GM18858 (cell line): ENCODE data around the gene URB2.
"Not testable (repeated sequence)": the region's sequence is repeated elsewhere in the genome, so short reads cannot be mapped to it uniquely, and the experiment has no call there.

Experiments
- ATAC-seq: cut with Tn5 transposase; IDR thresholded peaks from one replicate; pipeline ENCODE4 v1.9.1; 2021; ENCODE audit not compliant: unreplicated experiment

Gene URB2

GRCh38 chr1:229625915-229626831, at the start of gene URB2, which contains the start of gene TAF5L:
Gene URB2, plus strand, starts transcription at chr1:229626247. Its CDS starts 1,387 bp downstream, at chr1:229627634.
Gene TAF5L, minus strand, starts transcription at chr1:229626122. Its CDS starts 11,640 bp downstream, at chr1:229614482.
- ATAC-seq = peak; percentile 79

GRCh38 chr1:229578168-229579058, 47.6 kb upstream of the URB2 start:
- ATAC-seq = no peak

- ATAC-seq = peak; percentile 83
These were observed 46.9 kb upstream of the URB2 start for GRCh38 chr1:229579059-229579673.

GRCh38 chr1:229581485-229581884, 44.6 kb upstream of the URB2 start:
- ATAC-seq = no peak

GRCh38 chr1:229582011-229582694, 43.9 kb upstream of the URB2 start:
- ATAC-seq = no peak

DNA sequence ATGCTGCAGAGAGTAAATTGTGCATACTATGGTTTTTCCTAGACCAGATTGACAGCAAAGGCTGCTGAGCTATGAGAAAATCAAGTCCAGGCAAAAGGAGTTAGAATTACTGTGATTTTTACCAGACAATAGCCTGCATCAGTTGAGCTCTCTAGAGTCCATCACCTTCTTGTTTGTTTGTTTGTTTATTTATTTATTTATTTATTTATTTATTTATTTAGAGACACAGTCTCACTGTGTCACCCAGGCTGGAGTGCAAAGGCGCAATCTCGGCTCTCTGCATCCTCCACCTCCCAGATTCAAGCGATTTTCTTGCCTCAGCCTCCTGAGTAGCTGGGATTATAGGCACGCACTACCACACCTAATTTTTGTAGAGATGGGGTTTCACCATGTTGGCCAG, 43.3 kb upstream of the URB2 start:
- no peak for ATAC-seq

DNA sequence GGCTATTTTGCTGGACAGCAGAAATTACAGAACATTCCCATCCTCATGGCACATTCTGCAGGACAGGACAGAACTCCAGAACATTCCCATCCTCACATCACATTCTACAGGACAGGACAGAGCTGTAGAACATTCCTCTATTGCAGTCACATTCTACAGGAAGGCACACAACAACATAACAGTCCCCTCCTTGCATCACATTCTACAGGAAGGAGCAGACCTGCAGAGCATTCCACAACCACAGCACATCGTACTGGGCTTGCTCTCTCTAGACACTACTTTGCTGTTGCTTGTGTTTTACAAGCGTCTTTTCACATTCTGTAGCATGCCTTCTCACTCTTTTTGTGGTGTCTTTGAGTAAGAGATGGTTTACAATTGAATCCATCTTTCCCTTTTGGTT, 40.7 kb upstream of the URB2 start:
- no peak for ATAC-seq

- no peak for ATAC-seq
These were observed 35.9 kb upstream of the URB2 start for GRCh38 chr1:229590119-229590518.

DNA sequence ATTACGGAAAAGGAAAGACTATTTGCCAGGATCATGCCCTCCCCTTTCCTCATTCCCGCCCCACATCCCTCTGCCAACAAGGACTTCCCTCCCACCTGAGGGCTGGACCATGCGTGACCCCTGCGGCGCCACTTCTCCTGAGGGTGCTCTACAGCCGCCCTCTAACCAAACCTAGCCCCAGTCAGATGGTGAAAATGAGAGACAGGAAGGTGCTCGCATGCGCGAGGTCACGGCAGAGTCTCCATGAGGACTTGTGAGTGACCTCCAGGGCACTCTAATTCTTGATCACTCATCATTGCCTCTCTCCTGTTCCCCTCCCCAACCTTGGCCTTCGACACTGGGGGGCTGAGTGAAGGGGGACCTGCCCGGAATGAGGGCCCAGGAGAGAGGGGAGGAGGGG, 32.2 kb upstream of the URB2 start:
- no peak for ATAC-seq

DNA sequence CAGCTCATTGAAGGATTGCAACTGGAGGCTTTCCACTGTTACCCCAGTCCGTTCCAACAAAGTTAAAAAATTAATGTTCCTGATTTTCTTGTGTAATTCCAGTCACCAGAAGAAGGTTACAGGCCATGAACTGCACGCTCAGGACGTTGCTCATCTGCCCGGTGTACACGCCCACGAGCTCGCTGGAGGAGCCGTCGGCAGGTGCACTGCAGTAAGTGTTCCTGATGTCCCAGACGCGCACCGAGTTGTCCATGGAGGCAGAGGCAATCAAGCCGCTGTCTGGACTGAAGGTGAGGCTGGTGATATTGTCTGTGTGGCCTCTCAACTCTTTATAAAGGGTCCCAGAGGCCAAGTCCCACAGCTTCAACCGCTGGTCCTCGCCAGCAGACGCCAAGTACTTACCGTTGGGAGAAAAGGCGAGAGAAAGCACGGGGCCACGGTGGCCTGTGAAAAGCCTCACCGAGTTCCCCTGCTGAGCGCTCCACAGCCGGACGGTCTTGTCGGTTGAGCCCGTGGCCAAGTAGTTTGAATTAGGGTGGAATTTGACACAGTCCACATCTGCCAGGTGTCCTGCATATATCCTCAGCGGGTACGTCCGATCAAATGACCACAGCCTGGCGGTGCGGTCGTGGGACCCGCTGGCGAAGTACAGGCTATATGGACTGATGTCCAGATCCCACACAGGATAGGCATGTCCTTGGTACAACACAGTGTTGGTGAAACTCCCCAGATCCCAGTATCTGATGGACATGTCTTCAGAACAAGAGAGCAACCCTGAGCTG, 31.6 kb upstream of the URB2 start:
- ATAC-seq = no peak

GRCh38 chr1:229595876-229596275, 30.2 kb upstream of the URB2 start:
- ATAC-seq = not testable (repeated sequence)

DNA sequence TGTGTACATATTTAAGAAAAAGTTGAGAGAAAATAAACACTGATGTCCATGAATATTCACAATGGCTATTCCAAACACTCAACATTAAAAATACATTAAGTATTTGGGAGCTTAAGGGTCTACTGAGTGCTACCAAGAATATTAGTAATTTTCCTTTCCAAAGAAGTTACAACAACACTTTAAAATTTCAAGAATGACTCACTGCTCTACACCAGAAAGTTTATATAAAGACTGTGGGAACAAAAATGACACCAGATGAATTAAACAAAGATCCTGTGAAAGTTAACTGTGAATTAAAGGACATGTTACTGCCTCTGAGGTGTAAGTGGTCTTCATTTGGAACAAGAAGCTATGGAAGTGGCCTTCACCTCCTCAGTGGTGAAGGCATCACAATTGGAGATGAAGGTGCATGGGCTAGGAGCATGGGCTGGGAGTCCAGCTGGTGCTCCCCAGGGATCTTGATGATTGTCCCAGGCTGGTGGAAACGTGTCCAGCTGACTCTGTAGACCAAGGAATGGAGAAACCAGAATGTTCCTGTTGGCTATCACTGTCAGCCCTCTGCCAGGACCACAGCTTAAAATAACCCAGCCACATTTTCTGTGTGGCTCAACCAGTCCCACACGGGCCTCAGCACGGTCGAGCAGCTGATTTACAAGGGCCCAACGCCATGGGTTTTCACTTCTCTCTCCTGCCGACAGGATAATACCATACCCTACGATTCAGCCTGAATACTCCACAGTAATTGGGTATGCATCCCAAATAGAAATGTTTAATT, 28.9 kb upstream of the URB2 start:
- ATAC-seq = no peak

- no peak for ATAC-seq
These were observed 28.2 kb upstream of the URB2 start for GRCh38 chr1:229597877-229598276.

DNA sequence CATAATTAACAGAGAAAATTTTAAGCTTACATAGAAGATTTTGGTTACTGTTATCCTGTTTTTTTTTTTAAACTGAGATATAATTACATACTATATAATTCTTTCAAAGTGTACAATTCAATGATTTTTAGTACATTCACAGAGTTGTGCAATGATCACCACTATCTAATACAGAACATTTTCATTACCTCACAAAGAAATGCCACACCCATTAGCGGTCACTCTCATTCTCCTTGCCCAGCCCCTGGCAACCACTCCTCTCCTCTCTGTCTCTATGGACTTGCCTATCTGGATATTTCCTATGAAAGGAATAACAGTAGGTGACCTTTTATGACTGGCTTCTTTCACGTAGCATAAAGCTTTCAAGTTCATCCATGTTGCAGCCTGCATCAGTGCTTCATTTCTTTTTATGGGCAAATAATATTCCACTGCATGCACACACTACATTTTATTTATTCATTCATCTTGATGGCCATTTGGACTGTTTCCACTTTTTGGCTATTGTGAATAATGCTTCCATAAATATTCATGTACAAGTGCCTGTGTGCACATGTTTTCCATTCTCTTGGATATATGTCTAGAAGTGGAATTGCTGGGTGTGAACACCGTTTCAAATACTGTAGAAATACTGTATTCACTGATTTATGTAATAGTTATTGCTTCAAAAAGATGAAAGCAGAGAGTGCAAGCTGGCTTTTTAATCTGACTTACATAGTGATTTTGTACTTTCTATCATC, 26.7 kb upstream of the URB2 start:
- no peak for ATAC-seq

DNA sequence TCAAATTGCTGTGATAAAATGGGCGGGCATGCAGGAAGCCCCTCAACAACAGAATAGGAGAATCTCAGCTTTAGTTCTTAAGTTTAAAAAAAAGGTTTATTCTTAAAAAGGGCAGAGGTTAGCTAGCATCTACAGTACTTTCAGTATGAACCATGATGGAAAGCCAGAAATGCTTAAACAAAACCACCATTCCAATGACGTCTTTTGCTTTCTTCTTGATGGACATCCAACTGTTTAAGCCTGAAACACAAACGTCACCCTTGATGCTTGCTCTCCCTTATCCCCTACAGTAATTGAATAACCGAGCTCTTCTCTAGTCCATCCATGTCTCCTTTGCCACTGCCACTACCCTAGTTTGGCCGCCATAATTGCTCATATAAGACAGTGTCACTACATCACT, 25.8 kb upstream of the URB2 start:
- no peak for ATAC-seq

DNA sequence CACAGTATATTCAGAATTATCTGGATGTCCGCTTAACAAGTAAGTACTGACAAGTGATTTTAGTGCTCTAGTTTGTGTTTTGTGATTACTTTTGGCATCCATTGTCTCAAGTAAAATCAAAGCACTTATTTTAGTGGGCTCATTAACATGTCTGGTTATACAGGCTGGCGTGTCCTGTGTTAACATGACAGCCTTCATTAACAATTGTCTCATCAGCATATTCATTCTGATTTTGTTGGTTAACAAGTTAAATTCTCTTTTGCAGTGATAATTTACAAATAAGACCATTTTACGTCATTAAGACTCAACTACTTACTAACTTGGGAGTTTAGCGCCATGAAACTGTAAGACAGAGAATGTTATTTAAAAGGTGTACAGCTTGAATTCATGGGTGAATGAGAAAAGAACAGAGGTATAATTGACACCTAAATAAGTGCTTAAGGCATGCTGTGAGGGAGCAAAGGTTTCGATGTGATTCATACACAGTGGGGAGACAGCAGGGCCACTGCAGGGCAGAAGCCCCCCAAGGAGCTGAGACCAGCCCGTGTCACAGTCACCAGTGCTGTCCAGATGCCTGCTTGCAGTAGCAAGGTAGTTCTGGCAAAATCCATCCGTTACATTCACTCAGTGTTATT, 22.6 kb upstream of the URB2 start:
- ATAC-seq = no peak

DNA sequence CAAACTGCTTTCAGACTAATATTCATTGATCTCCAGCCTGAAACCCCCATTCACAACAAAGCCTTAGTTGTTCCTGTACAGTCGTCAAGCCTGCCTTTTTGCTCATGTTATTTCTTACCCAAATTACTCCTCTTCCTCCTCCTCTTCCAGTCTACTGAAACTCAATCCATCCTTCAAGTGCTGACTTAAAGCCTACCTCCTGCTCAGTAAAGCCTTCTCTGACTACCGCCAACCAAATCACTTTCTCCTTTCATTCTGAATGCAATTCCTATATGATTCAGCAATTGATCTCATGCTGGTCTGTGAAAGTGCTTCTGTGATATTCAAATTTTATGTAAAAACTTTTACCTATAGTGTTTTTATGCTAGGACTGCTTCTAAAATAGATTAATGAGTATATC, 18.7 kb upstream of the URB2 start:
- ATAC-seq = no peak

DNA sequence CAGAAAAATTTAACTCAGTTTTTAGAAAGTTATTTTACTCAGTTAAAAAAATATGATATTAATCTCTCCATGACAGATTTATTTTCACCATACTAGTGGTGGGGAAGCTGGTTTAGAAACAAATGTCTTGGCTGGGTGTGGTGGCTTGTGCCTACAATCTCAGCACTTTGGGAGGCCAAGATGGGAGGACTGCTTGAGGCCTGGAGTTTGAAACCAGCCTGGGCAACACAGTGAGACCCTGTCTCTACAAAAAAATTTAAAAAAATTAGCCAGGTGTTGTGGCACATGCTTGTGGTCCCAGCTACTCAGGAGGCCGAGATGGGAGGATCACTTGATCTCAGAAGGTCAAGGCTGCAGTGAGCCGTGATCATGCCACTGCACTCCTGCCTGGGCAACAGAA, 17.5 kb upstream of the URB2 start:
- no peak for ATAC-seq
